ENCODE measurements around the gene NBPF9. TPM values are rescaled to one million over a fixed set of nuclear protein-coding genes. Genes with fewer than 3 reads are reported as not detected.

The NBPF9 gene, protein sequence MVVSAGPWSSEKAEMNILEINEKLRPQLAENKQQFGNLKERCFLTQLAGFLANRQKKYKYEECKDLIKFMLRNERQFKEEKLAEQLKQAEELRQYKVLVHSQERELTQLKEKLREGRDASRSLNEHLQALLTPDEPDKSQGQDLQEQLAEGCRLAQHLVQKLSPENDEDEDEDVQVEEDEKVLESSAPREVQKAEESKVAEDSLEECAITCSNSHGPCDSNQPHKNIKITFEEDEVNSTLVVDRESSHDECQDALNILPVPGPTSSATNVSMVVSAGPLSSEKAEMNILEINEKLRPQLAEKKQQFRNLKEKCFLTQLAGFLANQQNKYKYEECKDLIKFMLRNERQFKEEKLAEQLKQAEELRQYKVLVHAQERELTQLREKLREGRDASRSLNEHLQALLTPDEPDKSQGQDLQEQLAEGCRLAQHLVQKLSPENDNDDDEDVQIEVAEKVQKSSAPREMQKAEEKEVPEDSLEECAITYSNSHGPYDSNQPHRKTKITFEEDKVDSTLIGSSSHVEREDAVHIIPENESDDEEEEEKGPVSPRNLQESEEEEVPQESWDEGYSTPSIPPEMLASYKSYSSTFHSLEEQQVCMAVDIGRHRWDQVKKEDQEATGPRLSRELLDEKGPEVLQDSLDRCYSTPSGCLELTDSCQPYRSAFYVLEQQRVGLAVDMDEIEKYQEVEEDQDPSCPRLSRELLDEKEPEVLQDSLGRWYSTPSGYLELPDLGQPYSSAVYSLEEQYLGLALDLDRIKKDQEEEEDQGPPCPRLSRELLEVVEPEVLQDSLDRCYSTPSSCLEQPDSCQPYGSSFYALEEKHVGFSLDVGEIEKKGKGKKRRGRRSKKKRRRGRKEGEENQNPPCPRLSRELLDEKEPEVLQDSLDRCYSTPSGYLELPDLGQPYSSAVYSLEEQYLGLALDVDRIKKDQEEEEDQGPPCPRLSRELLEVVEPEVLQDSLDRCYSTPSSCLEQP (N-terminal part only)
- total RNA-seq: 20.3 TPM

DNA sequence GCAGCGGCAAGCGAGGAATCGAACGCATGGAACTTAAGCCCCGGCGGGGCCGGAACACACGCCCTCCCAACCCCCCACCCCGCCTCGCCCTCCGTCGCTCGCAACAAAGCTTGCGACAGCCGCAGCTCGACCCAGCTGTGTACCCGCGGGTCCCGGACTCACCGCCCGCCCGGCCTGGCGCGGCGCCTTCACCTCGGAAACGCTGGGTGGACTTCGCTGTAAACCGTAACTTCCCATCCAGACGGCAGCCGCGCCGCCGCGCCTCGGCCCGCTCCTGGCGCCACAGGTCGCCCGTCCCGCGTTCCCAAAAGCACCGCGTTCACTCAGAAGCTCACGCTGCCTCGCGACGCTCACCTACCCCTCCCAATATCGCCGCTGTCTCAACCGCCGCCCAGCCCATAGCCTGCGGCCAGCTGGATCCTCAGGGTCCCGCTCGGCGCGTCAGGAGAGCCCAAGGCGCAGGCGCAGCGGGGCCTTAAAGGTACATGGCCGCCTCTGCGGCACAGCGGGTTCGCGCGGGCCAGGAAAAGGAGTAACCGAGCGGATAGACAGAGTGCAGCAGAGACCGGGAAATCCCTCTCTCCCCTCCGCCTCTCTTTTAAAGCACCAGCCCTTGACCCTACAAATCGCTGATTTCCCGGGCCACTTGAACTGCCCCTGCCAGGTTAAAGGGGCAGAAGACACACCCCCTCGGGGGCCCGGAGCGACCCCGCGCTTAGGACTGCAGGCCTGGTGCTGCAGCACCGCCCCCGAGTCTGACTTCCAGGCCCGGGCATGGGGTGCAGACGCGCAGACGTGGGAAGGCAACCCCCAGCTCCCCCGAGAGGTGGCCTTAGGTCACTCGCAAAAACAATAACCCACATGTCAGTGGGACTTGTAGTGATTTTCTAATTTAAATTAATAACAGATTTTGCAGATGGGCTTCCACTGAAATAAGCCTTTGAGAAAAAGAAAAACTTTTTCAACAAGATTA lies at the start of gene NBPF9:
Gene NBPF9, minus strand, starts transcription at position 443 of the 973 bp plus-strand sequence. CDS start 21,412 bp downstream, outside the sequence.

